ENCODE measurements around the gene CEP192. TPM values are rescaled to one million over a fixed set of nuclear protein-coding genes. Genes with fewer than 3 reads are reported as not detected.

CEP192 gene
- total and polyA plus RNA-seq, 4 donors = 2.5 to 32.4 (median 10.9) TPM

DNA sequence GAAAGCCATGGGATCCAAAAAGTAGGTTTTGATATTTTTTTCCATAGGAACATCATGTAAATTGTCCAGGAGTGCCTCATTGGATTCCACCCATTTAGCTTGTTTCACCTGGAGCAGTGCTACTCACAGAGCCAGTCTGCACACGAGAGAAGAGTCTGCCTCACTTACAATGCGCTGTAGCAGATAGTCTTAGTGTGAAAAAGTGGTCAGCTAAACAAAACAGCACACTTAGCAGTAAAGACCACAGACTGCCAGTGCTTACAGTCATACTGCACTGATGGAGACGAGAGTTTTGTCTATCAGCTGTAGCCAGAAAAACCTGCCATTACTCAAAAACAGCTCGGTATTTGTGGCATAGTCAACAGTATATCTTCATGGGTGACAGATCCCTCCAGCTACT, 113.9 kb downstream of the CEP192 start:
- 96% methylated on average over 4 of the region's 4 CpGs for WGBS
- Histone ChIP-seq H3K36me3 (ENCODE audit: control insufficient read depth in 4 of 4, insufficient read depth in 3 of 4, low read depth in 1 of 4, low read length in 3 of 4) (peaks cover 3 to 51% (median 37%) of the 10 kb centered on the region in 4 donors), H3K4me1 (ENCODE audit: control insufficient read depth in 4 of 4, insufficient read depth in 4 of 4, low read length in 3 of 4) (no peaks in the 10 kb centered on the region), H3K27me3 (ENCODE audit: control insufficient read depth in 4 of 4, insufficient read depth in 4 of 4, low read length in 3 of 4) (no peaks in the 10 kb centered on the region), H3K9me3 (ENCODE audit: control insufficient read depth in 4 of 4, low read length in 3 of 4) (no peaks in the 10 kb centered on the region), H3K4me3 (ENCODE audit: low read depth in 1 of 3, low read length in 3 of 3) (no peak overlapping the region), H3K9ac (ENCODE audit: low read depth in 1 of 2, low read length in 2 of 2) (no peak overlapping the region), H3K27ac (ENCODE audit: low read depth in 1 of 2, low read length in 2 of 2) (no peak overlapping the region)
- no peak for DNase-seq (ENCODE audit: low spot score)
- TF ChIP-seq, protein P1, sequence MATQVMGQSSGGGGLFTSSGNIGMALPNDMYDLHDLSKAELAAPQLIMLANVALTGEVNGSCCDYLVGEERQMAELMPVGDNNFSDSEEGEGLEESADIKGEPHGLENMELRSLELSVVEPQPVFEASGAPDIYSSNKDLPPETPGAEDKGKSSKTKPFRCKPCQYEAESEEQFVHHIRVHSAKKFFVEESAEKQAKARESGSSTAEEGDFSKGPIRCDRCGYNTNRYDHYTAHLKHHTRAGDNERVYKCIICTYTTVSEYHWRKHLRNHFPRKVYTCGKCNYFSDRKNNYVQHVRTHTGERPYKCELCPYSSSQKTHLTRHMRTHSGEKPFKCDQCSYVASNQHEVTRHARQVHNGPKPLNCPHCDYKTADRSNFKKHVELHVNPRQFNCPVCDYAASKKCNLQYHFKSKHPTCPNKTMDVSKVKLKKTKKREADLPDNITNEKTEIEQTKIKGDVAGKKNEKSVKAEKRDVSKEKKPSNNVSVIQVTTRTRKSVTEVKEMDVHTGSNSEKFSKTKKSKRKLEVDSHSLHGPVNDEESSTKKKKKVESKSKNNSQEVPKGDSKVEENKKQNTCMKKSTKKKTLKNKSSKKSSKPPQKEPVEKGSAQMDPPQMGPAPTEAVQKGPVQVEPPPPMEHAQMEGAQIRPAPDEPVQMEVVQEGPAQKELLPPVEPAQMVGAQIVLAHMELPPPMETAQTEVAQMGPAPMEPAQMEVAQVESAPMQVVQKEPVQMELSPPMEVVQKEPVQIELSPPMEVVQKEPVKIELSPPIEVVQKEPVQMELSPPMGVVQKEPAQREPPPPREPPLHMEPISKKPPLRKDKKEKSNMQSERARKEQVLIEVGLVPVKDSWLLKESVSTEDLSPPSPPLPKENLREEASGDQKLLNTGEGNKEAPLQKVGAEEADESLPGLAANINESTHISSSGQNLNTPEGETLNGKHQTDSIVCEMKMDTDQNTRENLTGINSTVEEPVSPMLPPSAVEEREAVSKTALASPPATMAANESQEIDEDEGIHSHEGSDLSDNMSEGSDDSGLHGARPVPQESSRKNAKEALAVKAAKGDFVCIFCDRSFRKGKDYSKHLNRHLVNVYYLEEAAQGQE (IDR thresholded peaks at IDR 0.05) = no peak
- no peak for TF ChIP-seq ATF3 (IDR thresholded peaks at IDR 0.05)
- TF ChIP-seq TAF1 (conservative IDR thresholded peaks at IDR 0.05) = no peak
- no peak for TF ChIP-seq ZBTB33 (IDR thresholded peaks at IDR 0.05)
- no peak for TF ChIP-seq RAD21 (IDR thresholded peaks at IDR 0.05)
- TF ChIP-seq, protein P2, sequence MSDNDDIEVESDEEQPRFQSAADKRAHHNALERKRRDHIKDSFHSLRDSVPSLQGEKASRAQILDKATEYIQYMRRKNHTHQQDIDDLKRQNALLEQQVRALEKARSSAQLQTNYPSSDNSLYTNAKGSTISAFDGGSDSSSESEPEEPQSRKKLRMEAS (IDR thresholded peaks at IDR 0.05) = no peak

DNA sequence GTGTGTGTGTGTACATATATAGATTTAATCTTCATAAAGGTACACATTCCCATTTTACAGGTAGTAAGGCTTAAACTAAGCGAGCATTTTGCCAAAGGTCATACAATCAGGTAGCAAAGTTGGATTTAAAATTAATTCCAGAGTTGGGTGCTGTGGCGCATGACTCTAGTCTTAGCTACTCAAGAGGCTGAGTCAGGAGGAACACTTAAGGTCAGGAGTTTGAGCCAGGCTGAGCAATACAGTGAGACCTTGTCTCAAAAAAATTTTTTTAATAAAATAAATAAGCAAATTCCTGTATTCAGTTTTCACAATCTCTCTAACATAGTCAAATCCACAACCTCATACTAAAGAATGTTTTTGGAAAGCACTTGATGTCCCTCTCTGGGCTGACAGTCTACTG, 115.9 kb downstream of the CEP192 start:
- DNase-seq (ENCODE audit: low spot score) = no peak
- WGBS = 96% methylated on average over 2 of the region's 2 CpGs
- peaks cover 0 to 49% (median 31%) of the 10 kb centered on the region in 4 donors for H3K36me3 ChIP-seq (ENCODE audit: control insufficient read depth in 4 of 4, insufficient read depth in 3 of 4, low read depth in 1 of 4, low read length in 3 of 4)

More for the DNA sequence above, 115.9 kb downstream of the CEP192 start:
- Histone ChIP-seq H3K4me1 (ENCODE audit: control insufficient read depth in 4 of 4, insufficient read depth in 4 of 4, low read length in 3 of 4) (peaks cover 0 to 4% (median 0%) of the 10 kb centered on the region in 4 donors), H3K27me3 (ENCODE audit: control insufficient read depth in 4 of 4, insufficient read depth in 4 of 4, low read length in 3 of 4) (no peaks in the 10 kb centered on the region), H3K9me3 (ENCODE audit: control insufficient read depth in 4 of 4, low read length in 3 of 4) (no peaks in the 10 kb centered on the region), H3K27ac (ENCODE audit: low read depth in 1 of 2, low read length in 2 of 2) (no peak overlapping the region), H3K9ac (ENCODE audit: low read depth in 1 of 2, low read length in 2 of 2) (no peak overlapping the region), H3K4me3 (ENCODE audit: low read depth in 1 of 3, low read length in 3 of 3) (no peak overlapping the region)
- TF ChIP-seq GABPA (IDR thresholded peaks at IDR 0.05 in 1 of 2, conservative IDR thresholded peaks at IDR 0.05 in 1 of 2) = no peak
- TF ChIP-seq TAF1 (conservative IDR thresholded peaks at IDR 0.05) = no peak
- no peak for TF ChIP-seq FOXA1 (IDR thresholded peaks at IDR 0.05)
- no peak for TF ChIP-seq ZBTB33 (IDR thresholded peaks at IDR 0.05)
- TF ChIP-seq ATF3 (IDR thresholded peaks at IDR 0.05) = no peak
- TF ChIP-seq, protein P2 (IDR thresholded peaks at IDR 0.05) = no peak
- no peak for TF ChIP-seq HNF4A (conservative IDR thresholded peaks at IDR 0.05)
- TF ChIP-seq JUND (IDR thresholded peaks at IDR 0.05) = no peak
- no peak for TF ChIP-seq CTCF (IDR thresholded peaks at IDR 0.05; ENCODE audit: low read depth, low read length, missing input control)
- TF ChIP-seq YY1 (IDR thresholded peaks at IDR 0.05) = no peak
- TF ChIP-seq HNF4G (IDR thresholded peaks at IDR 0.05) = no peak
- no peak for TF ChIP-seq RAD21 (IDR thresholded peaks at IDR 0.05)
- TF ChIP-seq SP1 (IDR thresholded peaks at IDR 0.05) = no peak
- no peak for TF ChIP-seq RXRA (IDR thresholded peaks at IDR 0.05)

All from liver (tissue), 9 donors.